ELR (cell line): ENCODE measurements around the gene CELF1.
A peak's percentile ranks its signal among the peaks of the same experiment; 100 is the strongest.

Experiments
- DNase-seq: peaks from one replicate; pipeline ENCODE4 v3.0.0-alpha.2; 2015; ENCODE audit warnings: low read depth

CELF1 gene

GRCh38 chr11:47485107-47485506 is 67.8 kb downstream of the CELF1 start:
- no peak for DNase-seq

DNA sequence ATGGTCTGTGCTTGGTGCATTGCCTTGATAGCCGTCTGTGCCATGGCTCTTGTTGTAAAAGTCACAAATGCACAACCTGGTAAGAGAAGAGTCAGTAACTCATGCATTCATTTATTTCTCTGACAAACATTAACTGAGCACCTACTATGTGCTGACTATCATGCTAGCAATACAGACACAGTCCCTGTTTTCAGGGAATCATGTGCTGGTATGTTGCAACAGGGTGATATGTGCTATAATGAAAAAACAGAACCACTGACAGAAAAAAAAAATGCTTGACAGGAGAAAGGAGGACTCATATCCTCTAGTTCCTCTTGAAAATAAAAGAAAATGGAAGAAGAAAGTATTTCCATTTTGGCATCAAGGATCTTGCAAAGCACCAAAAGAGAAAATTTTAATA is 69.5 kb downstream of the CELF1 start:
- no peak for DNase-seq

DNA sequence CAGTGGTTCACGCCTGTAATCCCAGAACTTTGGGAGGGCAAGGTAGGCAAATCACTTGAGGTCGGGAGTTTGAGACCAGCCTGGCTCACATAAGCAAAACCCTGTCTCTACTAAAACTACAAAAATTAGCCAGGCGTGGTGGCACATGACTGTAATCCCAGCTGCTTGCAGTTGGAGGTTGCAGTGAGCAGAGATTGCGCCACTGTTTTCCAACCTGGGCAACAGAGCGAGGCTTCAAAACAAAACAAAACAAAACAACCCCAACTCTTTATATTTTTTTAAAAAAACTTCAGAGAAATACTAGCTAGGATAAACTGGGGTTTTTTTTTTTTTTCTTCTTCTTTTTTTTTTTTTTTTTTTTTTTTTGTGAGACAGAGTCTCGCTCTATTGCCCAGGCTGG is 72.2 kb downstream of the CELF1 start:
- no peak for DNase-seq

- DNase-seq: no peak
Measured at GRCh38 chr11:47478651-47479329, 74.1 kb downstream of the CELF1 start.

- DNase-seq: no peak
Measured at GRCh38 chr11:47477753-47478152, 75.2 kb downstream of the CELF1 start.

GRCh38 chr11:47477323-47477722 is 75.6 kb downstream of the CELF1 start:
- peak; percentile 75 for DNase-seq

- no peak for DNase-seq
Measured at GRCh38 chr11:47470671-47471070, 82.3 kb downstream of the CELF1 start.

DNA sequence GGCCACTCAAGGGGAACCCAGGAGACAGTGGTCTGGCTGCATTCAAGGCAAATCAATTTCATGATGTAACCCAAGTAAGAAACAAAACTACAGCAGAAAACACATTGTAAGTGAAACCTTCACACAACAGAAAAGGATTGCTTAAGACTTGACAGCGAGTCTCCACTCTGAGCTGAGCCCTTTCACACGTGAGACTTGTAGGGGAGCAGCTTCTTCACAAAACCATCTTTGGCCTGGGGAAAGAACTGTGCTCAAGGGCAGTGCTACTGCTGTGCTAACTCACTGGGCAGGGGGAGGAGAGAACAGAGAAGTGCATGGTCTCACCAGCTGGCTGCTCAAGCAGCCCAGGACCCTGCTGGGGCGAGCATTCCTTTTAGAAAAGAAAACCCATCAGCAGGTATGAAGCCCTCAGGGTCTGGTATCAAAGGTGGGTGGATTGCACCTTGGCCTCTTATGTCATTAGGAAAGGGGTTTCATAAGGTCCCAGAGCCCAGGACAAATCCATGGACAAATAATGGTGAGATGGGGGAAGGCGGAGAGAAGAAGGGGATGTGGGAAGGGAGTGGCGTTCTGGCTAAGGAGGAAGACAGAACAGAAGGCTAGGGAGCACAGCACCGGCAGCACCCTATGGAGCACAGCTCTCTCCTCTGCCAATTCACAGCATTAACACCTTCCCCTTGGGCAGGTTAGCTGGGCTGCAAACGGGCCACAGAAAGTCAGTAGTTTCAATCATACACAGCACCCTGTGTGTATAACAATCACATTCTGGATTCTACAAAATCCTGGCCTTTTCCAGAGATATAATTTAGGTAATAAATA is 83.4 kb downstream of the CELF1 start:
- DNase-seq: no peak

- no peak for DNase-seq
Measured at GRCh38 chr11:47468598-47469214, 84.2 kb downstream of the CELF1 start.

DNA sequence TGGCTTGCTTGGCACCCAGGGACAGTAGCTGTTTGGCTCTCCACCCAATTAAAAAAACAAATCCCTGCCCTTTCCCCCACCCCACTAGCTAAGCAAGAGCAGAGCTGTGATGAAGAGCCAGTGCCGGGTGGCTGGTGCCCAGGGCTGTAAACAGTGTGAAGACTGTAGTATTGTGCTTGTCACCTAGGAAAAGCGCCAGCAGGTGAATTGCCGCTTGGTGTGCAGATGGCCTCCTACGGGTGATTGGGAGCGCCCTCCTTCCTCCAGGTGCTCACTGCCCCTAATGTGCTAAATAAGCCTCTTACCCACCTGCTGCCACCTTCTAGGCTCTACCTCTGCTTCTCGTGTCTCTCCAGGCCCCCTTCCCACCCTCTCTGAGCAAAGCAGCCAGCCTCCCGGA is 85.6 kb downstream of the CELF1 start:
- no peak for DNase-seq

GRCh38 chr11:47466701-47467250 is 86.2 kb downstream of the CELF1 start:
- no peak for DNase-seq

GRCh38 chr11:47466201-47466600 is 86.7 kb downstream of the CELF1 start:
- no peak for DNase-seq

- DNase-seq: peak; percentile 18
Measured at GRCh38 chr11:47464483-47464882, 88.4 kb downstream of the CELF1 start.

GRCh38 chr11:47461876-47462275 is 91.1 kb downstream of the CELF1 start:
- DNase-seq: no peak

- peak; percentile 30 for DNase-seq
Measured at GRCh38 chr11:47460571-47461235, 92.2 kb downstream of the CELF1 start.

DNA sequence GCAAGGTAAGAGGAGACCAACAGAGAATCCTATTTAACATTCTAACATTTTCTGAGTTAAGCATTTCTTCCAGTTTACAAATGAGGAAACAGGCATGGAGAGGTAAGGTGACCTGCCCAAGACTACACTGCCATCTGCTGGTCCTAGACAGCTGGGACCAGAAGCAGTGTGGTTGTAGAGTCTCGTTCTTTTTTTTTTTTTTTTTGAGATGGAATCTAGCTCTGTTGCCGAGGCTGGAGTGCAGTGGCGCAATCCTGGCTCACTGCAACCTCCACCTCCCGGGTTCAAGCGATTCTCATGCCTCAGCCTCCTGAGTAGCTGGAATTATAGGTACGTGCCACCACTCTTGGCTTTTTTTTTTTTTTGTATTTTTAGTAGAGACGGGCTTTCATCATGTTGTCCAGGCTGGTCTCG is 98.7 kb downstream of the CELF1 start:
- peak; percentile 80 for DNase-seq

DNA sequence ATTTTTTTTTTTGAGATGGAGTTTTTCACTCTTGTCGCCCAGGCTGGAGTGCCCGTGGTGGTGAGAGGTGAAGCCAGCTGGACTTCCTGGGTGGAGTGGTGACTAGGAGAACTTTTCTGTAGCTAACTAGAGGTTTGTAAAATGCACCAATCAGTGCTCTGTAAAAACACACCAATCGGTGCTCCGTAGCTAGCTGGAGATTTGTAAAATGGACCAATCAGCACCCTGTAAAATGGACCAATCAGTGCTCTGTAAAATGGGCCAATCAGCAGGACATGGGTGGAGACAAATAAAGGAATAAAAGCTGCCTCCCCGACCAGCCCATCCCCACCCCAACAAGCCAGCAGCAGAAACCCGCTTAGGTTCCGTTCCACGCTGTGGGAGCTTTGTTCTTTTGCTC is 99.6 kb downstream of the CELF1 start:
- peak; percentile 28 for DNase-seq

DNA sequence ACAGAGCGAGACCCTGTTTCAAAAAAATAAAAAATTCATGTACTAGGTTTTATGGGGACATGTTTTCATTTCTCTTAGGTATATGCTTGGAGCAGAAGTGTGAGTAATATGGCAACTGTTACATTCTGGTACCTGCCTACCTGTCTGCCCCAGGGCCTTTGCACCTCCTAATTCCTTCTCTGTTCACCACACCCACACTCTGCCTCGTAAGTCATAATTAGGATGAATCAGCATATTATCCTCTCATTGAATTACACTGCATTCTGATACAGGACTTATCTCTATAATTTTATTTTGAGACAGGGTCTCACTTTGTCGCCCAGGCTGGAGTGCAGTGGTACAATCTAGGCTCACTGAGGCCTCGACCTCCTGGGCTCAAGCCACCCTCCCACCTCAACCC is 100.9 kb downstream of the CELF1 start:
- DNase-seq: no peak

- DNase-seq: no peak
Measured at GRCh38 chr11:47451436-47451835, 101.5 kb downstream of the CELF1 start.

GRCh38 chr11:47449541-47449940 is 103.4 kb downstream of the CELF1 start:
- DNase-seq: no peak

- DNase-seq: no peak
Measured at GRCh38 chr11:47448566-47449427, 104.1 kb downstream of the CELF1 start, which contains the start of gene RAPSN. TSS of gene RAPSN (minus strand) at chr11:47449136. CDS start at chr11:47448964, 172 bp downstream.
